NCI-H1436 treated with DMSO at 0.1 percent for 48 hours (cell line): ENCODE measurements around the gene NDRG3.
A peak's percentile ranks its signal among the peaks of the same experiment; 100 is the strongest.
"Not testable (repeated sequence)": the region's sequence is repeated elsewhere in the genome, so short reads cannot be mapped to it uniquely, and the experiment has no call there.

Source experiments
- DNase-seq: peaks from one replicate; lab custom pipeline; 2025; lab: John Stamatoyannopoulos, UW

NDRG3 gene

GRCh38 chr20:36760647-36761046, 14.8 kb upstream of the NDRG3 start:
- DNase-seq = no peak

GRCh38 chr20:36758276-36758675, 12.4 kb upstream of the NDRG3 start:
- no peak for DNase-seq

- DNase-seq = no peak
Measured at GRCh38 chr20:36756496-36756895, 10.6 kb upstream of the NDRG3 start.

GRCh38 chr20:36754656-36755222, 8.8 kb upstream of the NDRG3 start:
- peak; percentile 28 for DNase-seq

- no peak for DNase-seq
Measured at GRCh38 chr20:36752582-36752981, 6.7 kb upstream of the NDRG3 start.

GRCh38 chr20:36745234-36745926, 510 bp downstream of the NDRG3 start:
- DNase-seq = no peak

- no peak for DNase-seq
Measured at GRCh38 chr20:36744764-36745191, 1.1 kb downstream of the NDRG3 start.

GRCh38 chr20:36744243-36744642, 1.6 kb downstream of the NDRG3 start:
- DNase-seq = no peak

- DNase-seq = no peak
Measured at GRCh38 chr20:36742558-36742957, 3.3 kb downstream of the NDRG3 start.

GRCh38 chr20:36741072-36741471, 4.8 kb downstream of the NDRG3 start:
- DNase-seq = no peak

- DNase-seq = no peak
Measured at GRCh38 chr20:36737183-36737499, 8.7 kb downstream of the NDRG3 start.

GRCh38 chr20:36736451-36737182, 9.3 kb downstream of the NDRG3 start:
- no peak for DNase-seq

GRCh38 chr20:36732456-36732855, 13.4 kb downstream of the NDRG3 start:
- DNase-seq = no peak

- DNase-seq = no peak
Measured at GRCh38 chr20:36728986-36729385, 16.9 kb downstream of the NDRG3 start.

- DNase-seq = no peak
Measured at GRCh38 chr20:36726168-36726567, 19.7 kb downstream of the NDRG3 start.

- no peak for DNase-seq
Measured at GRCh38 chr20:36720510-36720909, 25.4 kb downstream of the NDRG3 start.

GRCh38 chr20:36717657-36718056, 28.2 kb downstream of the NDRG3 start:
- no peak for DNase-seq

- DNase-seq = no peak
Measured at GRCh38 chr20:36717021-36717420, 28.9 kb downstream of the NDRG3 start.

GRCh38 chr20:36712775-36713174, 33.1 kb downstream of the NDRG3 start:
- no peak for DNase-seq

GRCh38 chr20:36709126-36709525, 36.8 kb downstream of the NDRG3 start:
- no peak for DNase-seq

GRCh38 chr20:36703530-36703929, 42.4 kb downstream of the NDRG3 start:
- no peak for DNase-seq

- DNase-seq = no peak
Measured at GRCh38 chr20:36700438-36700837, 45.5 kb downstream of the NDRG3 start.

GRCh38 chr20:36695467-36695866, 50.4 kb downstream of the NDRG3 start:
- DNase-seq = not testable (repeated sequence)
